ENCODE data around the gene PTGES.

- TF ChIP-seq CTCF (IDR thresholded peaks at IDR 0.05; ENCODE audit: low read depth, low read length): no peak
- TF ChIP-seq EZH2phosphoT487 (IDR thresholded peaks at IDR 0.05; ENCODE audit: low read depth): no peak
These were observed 20.6 kb upstream of the PTGES start for GRCh38 chr9:129773262-129774048.
